ENCODE results near the gene PEPD. TPM values are rescaled to one million over a fixed set of nuclear protein-coding genes. Genes with fewer than 3 reads are reported as not detected.

Gene PEPD
- total RNA-seq, 1 experiment from 2014 or later, result 74.5 TPM

GRCh38 chr19:33546656-33547055 lies 25.1 kb upstream of the PEPD start:
- DNase-seq (ENCODE audit: low read depth), result no peak

- DNase-seq (ENCODE audit: low read depth), result no peak
Measured at GRCh38 chr19:33545217-33545981, 23.8 kb upstream of the PEPD start.

- DNase-seq (ENCODE audit: low read depth), result no peak
Measured at GRCh38 chr19:33535226-33535625, 13.6 kb upstream of the PEPD start.

GRCh38 chr19:33532859-33533460 lies 11.4 kb upstream of the PEPD start:
- DNase-seq (ENCODE audit: low read depth), result no peak

GRCh38 chr19:33530842-33531241 lies 9.3 kb upstream of the PEPD start:
- no peak for DNase-seq (ENCODE audit: low read depth)

- DNase-seq (ENCODE audit: low read depth), result no peak
Measured at GRCh38 chr19:33530296-33530695, 8.7 kb upstream of the PEPD start.

- no peak for DNase-seq (ENCODE audit: low read depth)
Measured at GRCh38 chr19:33529094-33529676, 7.6 kb upstream of the PEPD start.

GRCh38 chr19:33528404-33528803 lies 6.8 kb upstream of the PEPD start:
- no peak for DNase-seq (ENCODE audit: low read depth)

GRCh38 chr19:33527125-33527524 lies 5.5 kb upstream of the PEPD start:
- no peak for DNase-seq (ENCODE audit: low read depth)

- DNase-seq (ENCODE audit: low read depth), result peak; percentile 19
Measured at GRCh38 chr19:33524024-33524664, 2.6 kb upstream of the PEPD start.

GRCh38 chr19:33523167-33523566 lies 1.6 kb upstream of the PEPD start:
- DNase-seq (ENCODE audit: low read depth), result no peak

- DNase-seq (ENCODE audit: low read depth), result no peak
Measured at GRCh38 chr19:33522371-33522662, 726 bp upstream of the PEPD start.

GRCh38 chr19:33520844-33521479 lies 629 bp downstream of the PEPD start:
- no peak for DNase-seq (ENCODE audit: low read depth)

- DNase-seq (ENCODE audit: low read depth), result no peak
Measured at GRCh38 chr19:33520048-33520643, 1.4 kb downstream of the PEPD start.

- no peak for DNase-seq (ENCODE audit: low read depth)
Measured at GRCh38 chr19:33519416-33519815, 2.2 kb downstream of the PEPD start.

- no peak for DNase-seq (ENCODE audit: low read depth)
Measured at GRCh38 chr19:33518541-33518940, 3.0 kb downstream of the PEPD start.

- DNase-seq (ENCODE audit: low read depth), result no peak
Measured at GRCh38 chr19:33517922-33518321, 3.7 kb downstream of the PEPD start.

GRCh38 chr19:33515921-33516320 lies 5.7 kb downstream of the PEPD start:
- DNase-seq (ENCODE audit: low read depth), result no peak

- DNase-seq (ENCODE audit: low read depth), result peak; percentile 83
Measured at GRCh38 chr19:33514885-33515551, 6.6 kb downstream of the PEPD start.

- no peak for DNase-seq (ENCODE audit: low read depth)
Measured at GRCh38 chr19:33513424-33513823, 8.2 kb downstream of the PEPD start.

GRCh38 chr19:33512580-33513137 lies 8.9 kb downstream of the PEPD start:
- DNase-seq (ENCODE audit: low read depth), result no peak
